Tibial nerve (tissue), 4 donors: ENCODE measurements around the gene AUTS2. TPM values are rescaled to one million over a fixed set of nuclear protein-coding genes. Genes with fewer than 3 reads are reported as not detected.

Source experiments
- DNase-seq, 2 donors: peaks; one replicate each; pipeline ENCODE4 v3.0.0-alpha.2; 2019; ENCODE audit warnings: low spot score in 2 of 2
- H3K27ac ChIP-seq, 4 donors: fragments of 200-600 bp; sonication (generic) in 3 of 4; one replicate each; pipeline ENCODE4 v1.5.1; 2017 to 2019; ENCODE audit warnings: mild to moderate bottlenecking in 1 of 4
- H3K27me3 ChIP-seq, 2 donors: fragments of 200-600 bp; sonication (generic) in 1 of 2; one replicate each; pipeline versions ENCODE4 v1.5.1 to v1.6.0; 2017 to 2019
- H3K36me3 ChIP-seq, 3 donors: fragments of 200-600 bp; sonication (generic); one replicate each; pipeline ENCODE4 v1.5.1; 2018 to 2019
- H3K4me1 ChIP-seq, 4 donors: fragments of 200-600 bp; sonication (generic) in 3 of 4; one replicate each; pipeline ENCODE4 v1.5.1; 2017 to 2019
- H3K4me3 ChIP-seq, 4 donors: fragments of 200-600 bp; sonication (generic) in 3 of 4; one replicate each; pipeline ENCODE4 v1.5.1; 2017 to 2019; ENCODE audit warnings: mild to moderate bottlenecking in 1 of 4, moderate library complexity in 1 of 4
- H3K9me3 ChIP-seq, 4 donors: fragments of 200-600 bp; sonication (generic) in 3 of 4; one replicate each; pipeline ENCODE4 v1.5.1; 2017 to 2019
- EP300 ChIP-seq, 2 donors: sonication (generic); formaldehyde crosslinking; IDR thresholded peaks; one replicate each; pipeline ENCODE4 v1.6.1; 2017; ENCODE audit warnings: antibody characterized with exemption in 2 of 2, mild to moderate bottlenecking in 1 of 2
- POLR2A ChIP-seq, 2 donors: fragments of 450-650 bp; IDR thresholded peaks; one replicate each; pipeline ENCODE4 v1.6.1; 2017; ENCODE audit warnings: antibody characterized with exemption in 2 of 2, mild to moderate bottlenecking in 2 of 2, moderate library complexity in 2 of 2
- WGBS, 2 donors: methylation state at CpG; one replicate each; pipeline ENCODE4 v1.1.5; 2018; 5-methylcytosine and 5-hydroxymethylcytosine counted together
- total RNA-seq, 4 donors: library from RNA; depleted of rRNA; stranded (reverse); fragments of >200 nt; gene quantifications; one replicate each; pipeline ENCODE4 v1.1.0, GENCODE V29; 2016
- TF ChIP-seq, protein P1 (sequence below), 5 experiments: fragments of 200-600 bp in 3 of 5; fragments of 450-650 bp in 2 of 5; sonication (generic) in 3 of 5; IDR thresholded peaks; one replicate each; pipeline ENCODE4 v1.5.1; 2016 to 2019; ENCODE audit warnings: antibody characterized with exemption in 5 of 5, mild to moderate bottlenecking in 3 of 5, moderate library complexity in 2 of 5

The AUTS2 gene
- total RNA-seq, 4 donors from 2014 or later: 56.6 to 87.9 (median 71.6) TPM

DNA sequence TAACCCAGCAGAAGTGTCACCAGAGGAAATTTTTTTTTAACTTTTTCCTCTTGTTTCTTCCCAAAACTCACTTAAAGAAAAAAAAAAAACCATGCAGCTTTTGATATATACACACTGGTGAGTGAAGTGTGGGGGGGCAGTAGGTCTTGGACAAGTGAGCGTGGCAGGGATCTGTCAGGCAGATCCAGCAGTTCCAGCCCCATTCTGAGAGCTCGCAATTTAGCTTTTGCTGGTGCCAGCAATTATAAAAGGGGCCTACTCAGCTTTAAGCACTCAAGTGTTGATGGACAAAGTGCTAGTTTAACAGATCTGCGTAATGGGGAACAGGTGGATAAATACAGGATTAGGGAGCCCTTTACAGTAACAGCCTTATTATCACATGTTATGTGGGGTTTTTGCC lies 914.5 kb downstream of the AUTS2 start:
- H3K4me3 ChIP-seq: no peak overlapping the region
- H3K36me3 ChIP-seq: no peaks in the 10 kb centered on the region
- TF ChIP-seq POLR2A (IDR thresholded peaks at IDR 0.05): no peak
- TF ChIP-seq EP300 (IDR thresholded peaks at IDR 0.05): no peak
- TF ChIP-seq, protein P1, sequence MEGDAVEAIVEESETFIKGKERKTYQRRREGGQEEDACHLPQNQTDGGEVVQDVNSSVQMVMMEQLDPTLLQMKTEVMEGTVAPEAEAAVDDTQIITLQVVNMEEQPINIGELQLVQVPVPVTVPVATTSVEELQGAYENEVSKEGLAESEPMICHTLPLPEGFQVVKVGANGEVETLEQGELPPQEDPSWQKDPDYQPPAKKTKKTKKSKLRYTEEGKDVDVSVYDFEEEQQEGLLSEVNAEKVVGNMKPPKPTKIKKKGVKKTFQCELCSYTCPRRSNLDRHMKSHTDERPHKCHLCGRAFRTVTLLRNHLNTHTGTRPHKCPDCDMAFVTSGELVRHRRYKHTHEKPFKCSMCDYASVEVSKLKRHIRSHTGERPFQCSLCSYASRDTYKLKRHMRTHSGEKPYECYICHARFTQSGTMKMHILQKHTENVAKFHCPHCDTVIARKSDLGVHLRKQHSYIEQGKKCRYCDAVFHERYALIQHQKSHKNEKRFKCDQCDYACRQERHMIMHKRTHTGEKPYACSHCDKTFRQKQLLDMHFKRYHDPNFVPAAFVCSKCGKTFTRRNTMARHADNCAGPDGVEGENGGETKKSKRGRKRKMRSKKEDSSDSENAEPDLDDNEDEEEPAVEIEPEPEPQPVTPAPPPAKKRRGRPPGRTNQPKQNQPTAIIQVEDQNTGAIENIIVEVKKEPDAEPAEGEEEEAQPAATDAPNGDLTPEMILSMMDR (IDR thresholded peaks at IDR 0.05): no peak
- no peak for DNase-seq
- no peaks in the 10 kb centered on the region for H3K27me3 ChIP-seq
- no peaks in the 10 kb centered on the region for H3K9me3 ChIP-seq
- no peak overlapping the region for H3K27ac ChIP-seq
- WGBS, 2 donors: 84 to 93% methylated on average over 3 of the region's 3 CpGs
- no peaks in the 10 kb centered on the region for H3K4me1 ChIP-seq

DNA sequence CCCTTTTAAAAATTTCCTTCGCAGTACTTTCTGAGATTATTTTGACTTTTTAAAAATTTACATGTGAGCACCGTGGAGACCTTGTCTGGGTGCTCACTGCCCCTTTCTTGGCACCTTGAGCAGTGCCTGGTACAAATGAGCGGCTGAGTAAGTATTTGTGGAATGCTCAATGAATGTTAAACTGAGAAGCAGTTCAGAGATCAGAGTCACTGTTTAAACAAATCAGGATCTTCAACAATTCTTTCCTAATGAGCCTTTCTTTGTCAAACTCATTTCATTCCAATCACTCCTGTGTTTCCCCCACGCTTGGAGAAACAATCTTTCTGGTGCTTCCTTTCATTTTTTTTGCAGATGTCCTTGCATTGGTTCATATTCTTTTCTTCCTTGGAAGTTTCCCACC lies 922.3 kb downstream of the AUTS2 start:
- no peaks in the 10 kb centered on the region for H3K4me1 ChIP-seq
- H3K4me3 ChIP-seq: no peak overlapping the region
- 53 to 55% methylated on average over 4 of the region's 4 CpGs for WGBS, 2 donors
- TF ChIP-seq EP300 (IDR thresholded peaks at IDR 0.05) (no peak), POLR2A (IDR thresholded peaks at IDR 0.05) (no peak)
- TF ChIP-seq, protein P1 (IDR thresholded peaks at IDR 0.05): no peak
- no peaks in the 10 kb centered on the region for H3K27me3 ChIP-seq
- H3K27ac ChIP-seq: no peak overlapping the region
- no peak for DNase-seq
- no peaks in the 10 kb centered on the region for H3K36me3 ChIP-seq
- H3K9me3 ChIP-seq: no peaks in the 10 kb centered on the region

DNA sequence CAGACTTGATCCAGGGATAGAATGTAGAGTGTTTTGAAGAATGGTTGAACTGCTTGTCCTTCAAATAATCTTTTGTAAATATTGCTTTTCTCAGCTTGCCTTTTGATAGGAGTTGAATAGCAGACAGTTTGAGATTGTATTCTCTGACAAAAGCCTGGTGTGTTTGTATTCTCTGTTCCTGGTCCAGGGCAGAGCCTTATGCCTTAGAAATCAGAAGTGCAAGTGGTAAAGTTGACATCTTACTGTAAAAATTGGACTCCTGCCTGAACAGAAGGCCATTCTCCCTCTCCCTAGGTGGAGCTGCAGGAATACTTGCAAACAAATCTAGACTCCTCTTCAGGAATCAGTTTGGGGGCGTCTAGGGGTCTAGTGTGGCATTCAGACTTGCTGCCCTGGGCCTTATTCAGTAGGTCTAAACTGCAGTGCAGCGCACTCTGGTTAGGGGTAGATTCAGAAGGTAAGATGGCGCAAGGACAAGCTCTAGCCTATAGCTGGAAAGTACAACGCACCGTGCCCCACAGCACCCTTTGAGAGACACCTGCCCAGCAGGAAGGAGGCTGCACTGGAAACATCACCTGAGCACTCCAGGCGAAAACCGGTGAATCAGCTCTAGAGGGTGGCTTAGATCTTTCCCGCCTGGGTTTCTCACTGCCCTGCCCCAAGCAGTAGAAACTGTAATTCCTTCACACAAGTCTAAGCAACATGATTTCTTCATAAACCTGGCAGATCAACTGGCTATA lies 925.1 kb downstream of the AUTS2 start:
- no peaks in the 10 kb centered on the region for H3K36me3 ChIP-seq
- TF ChIP-seq EP300 (IDR thresholded peaks at IDR 0.05) (no peak), POLR2A (IDR thresholded peaks at IDR 0.05) (no peak)
- TF ChIP-seq, protein P1 (IDR thresholded peaks at IDR 0.05): no peak

DNA sequence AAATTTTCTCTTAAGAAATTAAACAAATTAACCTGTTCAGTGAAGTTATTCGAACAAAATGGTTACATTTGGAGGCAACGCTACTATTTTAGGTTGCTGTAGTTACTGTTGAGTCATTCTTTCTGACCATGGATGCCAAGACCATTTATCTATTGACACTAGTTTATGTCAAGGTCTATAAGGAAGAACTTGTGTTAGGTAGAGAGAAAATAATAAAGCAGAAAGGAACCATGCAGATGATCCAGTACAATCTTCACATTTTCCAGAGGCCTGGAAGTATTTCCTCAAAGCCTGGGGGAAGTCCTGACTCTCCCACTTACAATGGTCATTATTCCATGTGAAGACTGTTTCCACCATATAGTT lies 925.7 kb downstream of the AUTS2 start:
- Histone ChIP-seq H3K4me3 (no peak overlapping the region), H3K36me3 (no peaks in the 10 kb centered on the region), H3K4me1 (peaks cover 0 to under 1% (median 0%) of the 10 kb centered on the region in 4 donors), H3K27ac (no peak overlapping the region), H3K9me3 (no peaks in the 10 kb centered on the region), H3K27me3 (no peaks in the 10 kb centered on the region)
- 97 to 98% methylated on average over 2 of the region's 2 CpGs for WGBS, 2 donors
- DNase-seq: no peak
- TF ChIP-seq POLR2A (IDR thresholded peaks at IDR 0.05) (no peak), EP300 (IDR thresholded peaks at IDR 0.05) (no peak)
- TF ChIP-seq, protein P1 (IDR thresholded peaks at IDR 0.05): no peak

More for the DNA sequence above, 925.1 kb downstream of the AUTS2 start:
- no peaks in the 10 kb centered on the region for H3K9me3 ChIP-seq
- no peak overlapping the region for H3K27ac ChIP-seq
- DNase-seq: no peak
- 94 to 98% methylated on average over 7 to 8 of the region's 8 CpGs for WGBS, 2 donors
- H3K4me1 ChIP-seq: no peaks in the 10 kb centered on the region
- H3K4me3 ChIP-seq: no peak overlapping the region
- H3K27me3 ChIP-seq: no peaks in the 10 kb centered on the region

DNA sequence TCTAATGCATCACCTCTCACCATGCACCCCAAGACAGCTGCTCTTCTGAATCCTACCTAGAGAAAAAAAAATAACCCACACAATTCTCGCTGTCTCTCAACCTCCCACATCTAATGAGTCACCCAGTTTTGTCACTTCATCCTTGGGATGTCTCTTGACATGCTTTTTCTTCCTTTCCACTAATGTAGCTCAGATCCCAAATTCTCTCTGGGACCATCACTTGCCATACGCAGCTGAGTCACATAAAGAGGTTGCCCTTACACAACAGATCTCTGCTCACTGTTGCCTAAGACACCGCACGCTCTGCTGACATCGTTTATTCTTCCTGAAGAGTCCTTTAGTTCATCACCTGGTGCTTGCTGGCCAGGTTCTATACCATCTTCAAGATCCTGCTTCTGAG lies 927.7 kb downstream of the AUTS2 start:
- H3K27me3 ChIP-seq: no peaks in the 10 kb centered on the region
- peaks cover 0 to 12% (median 0%) of the 10 kb centered on the region in 4 donors for H3K4me1 ChIP-seq
- DNase-seq: no peak
- H3K4me3 ChIP-seq: no peak overlapping the region
- TF ChIP-seq, protein P1 (IDR thresholded peaks at IDR 0.05): no peak
- TF ChIP-seq POLR2A (IDR thresholded peaks at IDR 0.05) (no peak), EP300 (IDR thresholded peaks at IDR 0.05) (no peak)
- H3K27ac ChIP-seq: no peak overlapping the region
- no peaks in the 10 kb centered on the region for H3K36me3 ChIP-seq
- 78 to 93% methylated on average over 5 of the region's 5 CpGs for WGBS, 2 donors
- no peaks in the 10 kb centered on the region for H3K9me3 ChIP-seq
